ENCODE data around the gene CELSR1.

Gene CELSR1

DNA sequence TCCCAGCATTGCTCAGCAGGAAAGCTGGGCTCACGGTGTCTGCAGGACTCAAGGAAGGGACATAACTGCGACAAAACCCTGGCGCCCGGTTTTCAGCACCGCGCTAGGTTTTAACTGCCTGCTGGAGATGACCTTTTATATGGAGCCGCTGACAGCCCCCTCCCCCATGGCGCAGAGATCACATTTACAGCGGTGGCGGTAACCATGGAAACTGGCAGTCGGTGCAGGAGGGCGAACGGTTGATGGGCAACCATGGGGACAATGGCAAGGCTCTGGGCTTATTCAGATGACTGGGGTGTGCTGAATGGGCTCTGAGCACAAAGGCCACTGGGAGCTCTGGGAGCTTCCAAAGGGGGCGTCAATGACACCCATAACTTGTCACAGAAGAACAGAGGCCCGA lies 37.2 kb downstream of the CELSR1 start:
- H3K9me3 ChIP-seq: no peaks in the 10 kb centered on the region
- H3K4me3 ChIP-seq (ENCODE audit: low read depth in 1 of 2, low read length in 1 of 2): no peak overlapping the region
- H3K4me1 ChIP-seq (ENCODE audit: control insufficient read depth in 1 of 2, insufficient read depth in 1 of 2, low read depth in 1 of 2, low read length in 1 of 2): no peaks in the 10 kb centered on the region
- TF ChIP-seq, protein P1, sequence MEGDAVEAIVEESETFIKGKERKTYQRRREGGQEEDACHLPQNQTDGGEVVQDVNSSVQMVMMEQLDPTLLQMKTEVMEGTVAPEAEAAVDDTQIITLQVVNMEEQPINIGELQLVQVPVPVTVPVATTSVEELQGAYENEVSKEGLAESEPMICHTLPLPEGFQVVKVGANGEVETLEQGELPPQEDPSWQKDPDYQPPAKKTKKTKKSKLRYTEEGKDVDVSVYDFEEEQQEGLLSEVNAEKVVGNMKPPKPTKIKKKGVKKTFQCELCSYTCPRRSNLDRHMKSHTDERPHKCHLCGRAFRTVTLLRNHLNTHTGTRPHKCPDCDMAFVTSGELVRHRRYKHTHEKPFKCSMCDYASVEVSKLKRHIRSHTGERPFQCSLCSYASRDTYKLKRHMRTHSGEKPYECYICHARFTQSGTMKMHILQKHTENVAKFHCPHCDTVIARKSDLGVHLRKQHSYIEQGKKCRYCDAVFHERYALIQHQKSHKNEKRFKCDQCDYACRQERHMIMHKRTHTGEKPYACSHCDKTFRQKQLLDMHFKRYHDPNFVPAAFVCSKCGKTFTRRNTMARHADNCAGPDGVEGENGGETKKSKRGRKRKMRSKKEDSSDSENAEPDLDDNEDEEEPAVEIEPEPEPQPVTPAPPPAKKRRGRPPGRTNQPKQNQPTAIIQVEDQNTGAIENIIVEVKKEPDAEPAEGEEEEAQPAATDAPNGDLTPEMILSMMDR (IDR thresholded peaks at IDR 0.05): no peak
- H3K27me3 ChIP-seq: peaks cover 52% of the 10 kb centered on the region
- H3K27ac ChIP-seq: no peak overlapping the region
- no peaks in the 10 kb centered on the region for H3K36me3 ChIP-seq

DNA sequence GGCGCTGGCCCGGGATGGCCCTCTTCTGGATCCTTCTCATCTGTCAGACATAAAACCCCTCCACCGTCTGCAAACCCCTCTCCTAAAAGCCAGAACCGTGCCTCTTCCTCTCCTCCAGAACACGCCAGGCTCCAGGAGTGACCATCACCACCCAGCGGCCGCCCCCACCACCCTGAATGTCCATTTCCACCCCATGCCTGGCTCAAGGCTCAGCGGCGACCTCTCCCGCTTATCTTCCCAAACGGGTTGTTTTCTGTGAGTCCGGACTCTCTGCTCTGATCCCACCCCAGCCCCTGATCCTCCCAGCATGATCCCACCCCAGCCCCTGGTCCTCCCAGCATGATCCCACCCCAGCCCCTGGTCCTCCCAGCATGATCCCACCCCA lies 37.6 kb downstream of the CELSR1 start:
- Histone ChIP-seq H3K4me1 (ENCODE audit: control insufficient read depth in 1 of 2, insufficient read depth in 1 of 2, low read depth in 1 of 2, low read length in 1 of 2) (no peaks in the 10 kb centered on the region), H3K9me3 (no peaks in the 10 kb centered on the region), H3K27ac (no peak overlapping the region), H3K36me3 (no peaks in the 10 kb centered on the region), H3K27me3 (peaks cover 52% of the 10 kb centered on the region), H3K4me3 (ENCODE audit: low read depth in 1 of 2, low read length in 1 of 2) (no peak overlapping the region)
- TF ChIP-seq, protein P1 (IDR thresholded peaks at IDR 0.05): no peak

DNA sequence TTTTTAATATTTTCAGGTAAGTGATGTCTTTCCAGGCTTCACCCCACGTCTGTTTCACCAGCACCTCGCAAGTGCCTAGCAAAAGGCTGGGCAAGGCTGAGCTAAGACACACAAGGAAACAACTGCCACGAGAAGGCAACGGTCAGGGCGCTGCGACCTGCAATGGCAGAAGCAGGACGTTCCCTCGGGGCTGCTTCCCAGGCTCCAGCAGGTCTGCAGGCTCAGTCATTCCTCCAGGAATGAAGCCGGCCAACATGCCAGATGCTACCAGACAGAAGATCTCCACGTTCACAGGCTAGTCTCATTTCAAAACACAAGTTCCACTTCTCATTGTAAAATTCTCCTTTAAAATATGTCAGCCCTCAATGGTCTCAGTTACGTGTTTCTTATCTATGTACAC lies 45.5 kb downstream of the CELSR1 start:
- H3K36me3 ChIP-seq: no peaks in the 10 kb centered on the region
- TF ChIP-seq, protein P1 (IDR thresholded peaks at IDR 0.05): no peak
- H3K9me3 ChIP-seq: no peaks in the 10 kb centered on the region
- no peak overlapping the region for H3K4me3 ChIP-seq (ENCODE audit: low read depth in 1 of 2, low read length in 1 of 2)
- H3K4me1 ChIP-seq (ENCODE audit: control insufficient read depth in 1 of 2, insufficient read depth in 1 of 2, low read depth in 1 of 2, low read length in 1 of 2): no peaks in the 10 kb centered on the region
- H3K27me3 ChIP-seq: no peaks in the 10 kb centered on the region
- H3K27ac ChIP-seq: no peak overlapping the region

DNA sequence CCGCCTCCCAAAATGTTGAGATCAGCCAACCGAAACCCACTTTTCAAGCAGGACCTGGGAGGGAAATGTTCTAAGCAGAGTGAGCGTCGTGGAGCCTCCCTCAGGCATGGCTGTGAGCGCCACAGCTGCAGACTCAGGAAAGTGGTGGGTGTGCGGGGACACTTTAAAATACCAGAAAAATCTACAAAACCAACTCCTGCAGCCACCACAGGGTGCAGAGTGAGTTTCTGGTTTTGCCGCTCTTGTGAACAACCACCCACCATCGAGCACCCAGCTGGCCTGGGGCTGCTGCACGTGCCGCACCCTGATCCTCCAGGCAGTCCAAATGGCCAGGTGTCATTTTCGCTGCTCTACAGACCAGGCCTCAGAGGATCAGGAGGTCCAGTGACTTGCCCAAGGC lies 46.9 kb downstream of the CELSR1 start:
- H3K27me3 ChIP-seq: no peaks in the 10 kb centered on the region
- TF ChIP-seq, protein P1 (IDR thresholded peaks at IDR 0.05): no peak

DNA sequence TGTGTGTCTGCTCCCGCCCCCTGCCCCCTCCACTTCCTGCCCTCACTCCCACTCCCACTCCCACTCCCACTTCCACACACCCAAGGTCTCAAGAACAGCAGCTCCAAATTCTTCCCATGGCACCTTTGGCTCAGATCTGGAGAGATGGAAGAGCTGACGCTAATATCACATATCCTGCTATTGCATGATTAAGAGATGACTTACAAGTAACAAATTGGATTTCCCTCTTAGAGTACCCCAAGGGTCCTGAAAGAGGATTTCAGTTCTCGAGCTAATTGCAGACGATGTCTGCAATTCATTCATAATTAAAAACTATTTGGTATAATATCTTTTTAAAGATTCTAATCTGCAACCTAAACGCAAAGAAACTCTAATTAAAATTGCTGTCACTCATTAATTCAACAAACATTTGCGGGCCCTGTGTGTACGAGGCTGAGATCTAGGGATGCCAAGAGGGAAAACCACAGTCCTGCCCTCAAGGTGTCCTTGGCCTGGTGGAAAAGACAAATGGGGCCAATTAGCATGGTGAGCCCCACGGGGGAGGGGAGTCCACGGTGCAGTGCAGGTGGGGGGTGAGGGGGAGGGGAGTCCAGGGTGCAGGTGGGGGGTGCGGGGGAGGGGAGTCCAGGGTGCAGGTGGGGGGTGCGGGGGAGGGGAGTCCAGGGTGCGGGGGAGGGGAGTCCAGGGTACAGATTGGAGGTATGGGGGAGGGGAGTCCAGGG lies 50.3 kb downstream of the CELSR1 start:
- Histone ChIP-seq H3K27me3 (no peaks in the 10 kb centered on the region), H3K4me1 (ENCODE audit: control insufficient read depth in 1 of 2, insufficient read depth in 1 of 2, low read depth in 1 of 2, low read length in 1 of 2) (no peaks in the 10 kb centered on the region), H3K4me3 (ENCODE audit: low read depth in 1 of 2, low read length in 1 of 2) (no peak overlapping the region), H3K27ac (no peak overlapping the region), H3K9me3 (no peaks in the 10 kb centered on the region), H3K36me3 (no peaks in the 10 kb centered on the region)
- TF ChIP-seq, protein P1 (IDR thresholded peaks at IDR 0.05): no peak

More for the DNA sequence above, 46.9 kb downstream of the CELSR1 start:
- Histone ChIP-seq H3K27ac (no peak overlapping the region), H3K4me3 (ENCODE audit: low read depth in 1 of 2, low read length in 1 of 2) (no peak overlapping the region), H3K4me1 (ENCODE audit: control insufficient read depth in 1 of 2, insufficient read depth in 1 of 2, low read depth in 1 of 2, low read length in 1 of 2) (no peaks in the 10 kb centered on the region), H3K36me3 (no peaks in the 10 kb centered on the region), H3K9me3 (no peaks in the 10 kb centered on the region)
